Lower leg skin (tissue), 4 donors: ENCODE measurements around the gene LANCL2. TPM values are rescaled to one million over a fixed set of nuclear protein-coding genes. Genes with fewer than 3 reads are reported as not detected.
"Not testable (repeated sequence)": the region's sequence is repeated elsewhere in the genome, so short reads cannot be mapped to it uniquely, and the experiment has no call there.

Experiments used
- DNase-seq, 2 donors: peaks; one replicate each; pipeline ENCODE4 v3.0.0-alpha.2; 2019; ENCODE audit warnings: low spot score in 2 of 2
- H3K4me3 ChIP-seq: fragments of 200-600 bp; sonication (generic); 2 replicates; pipeline ENCODE4 v1.5.1; 2017; ENCODE audit warnings: mild to moderate bottlenecking, low read depth; ENCODE audit not compliant: poor library complexity, severe bottlenecking
- CTCF ChIP-seq, 3 donors: fragments of 450-650 bp; IDR thresholded peaks; one replicate each; pipeline ENCODE4 v1.5.1; 2016; ENCODE audit warnings: antibody characterized with exemption in 3 of 3, mild to moderate bottlenecking in 3 of 3, moderate library complexity in 2 of 3
- POLR2A ChIP-seq, 2 donors: fragments of 450-650 bp; IDR thresholded peaks; one replicate each; pipeline ENCODE4 v1.6.1; 2016 to 2017; ENCODE audit warnings: antibody characterized with exemption in 2 of 2, mild to moderate bottlenecking in 1 of 2, moderate library complexity in 1 of 2
- WGBS, 2 donors: methylation state at CpG; one replicate each; pipeline ENCODE4 v1.1.5; 2018; 5-methylcytosine and 5-hydroxymethylcytosine counted together
- intact Hi-C: fragments of 100-400 bp; cut with DNase I; formaldehyde crosslinking; loops from one replicate; pipeline ENCODE4 v1.15.0; 2023; ENCODE audit warnings: low total_unique reads
- total RNA-seq, 4 donors: library from RNA; depleted of rRNA; stranded (reverse); fragments of >200 nt; gene quantifications; one replicate each; pipeline ENCODE4 v1.1.0, GENCODE V29; 2016

Gene LANCL2
- total RNA-seq, 4 donors from 2014 or later: 7.7 to 13.4 (median 11.4) TPM

DNA sequence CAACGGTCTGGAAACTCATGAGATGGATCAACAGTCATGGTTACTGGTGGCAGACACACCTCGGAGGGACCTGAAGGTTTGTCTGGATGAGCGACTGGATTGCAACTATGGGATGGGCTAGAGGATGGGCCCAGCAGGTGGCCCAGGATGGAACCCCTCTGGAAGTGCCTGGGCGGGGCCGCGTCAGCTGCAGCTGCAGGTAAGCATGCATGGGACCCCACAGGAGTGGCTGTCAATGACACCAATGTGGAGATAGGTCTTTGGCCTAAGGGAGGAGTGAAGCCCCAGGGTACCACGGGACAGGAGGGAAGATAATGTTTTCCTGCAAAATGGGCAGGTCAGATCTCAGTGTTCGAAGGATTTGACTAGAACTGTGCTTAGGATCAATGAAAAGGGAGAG is 103.4 kb downstream of the LANCL2 start:
- no peak for TF ChIP-seq CTCF (IDR thresholded peaks at IDR 0.05)
- TF ChIP-seq POLR2A (IDR thresholded peaks at IDR 0.05): no peak
- intact Hi-C loops: no loop called here
- no peak overlapping the region for H3K4me3 ChIP-seq
- 94 to 96% methylated on average over 8 of the region's 8 CpGs for WGBS, 2 donors
- no peak for DNase-seq

GRCh38 chr7:55469271-55469681 is 104.1 kb downstream of the LANCL2 start:
- H3K4me3 ChIP-seq: no peak overlapping the region
- 76 to 80% methylated on average over 2 of the region's 2 CpGs for WGBS, 2 donors
- DNase-seq: peak in 1 of 2 donors; percentile 29
- no peak for TF ChIP-seq CTCF (IDR thresholded peaks at IDR 0.05)
- no peak for TF ChIP-seq POLR2A (IDR thresholded peaks at IDR 0.05)
- intact Hi-C loops: no loop called here

- WGBS, 2 donors: 56 to 81% methylated on average over 3 of the region's 3 CpGs
- intact Hi-C loops: no loop called here
- TF ChIP-seq POLR2A (IDR thresholded peaks at IDR 0.05) (no peak), CTCF (IDR thresholded peaks at IDR 0.05) (no peak)
- DNase-seq: no peak
- no peak overlapping the region for H3K4me3 ChIP-seq
Observed at GRCh38 chr7:55469721-55470120, 104.6 kb downstream of the LANCL2 start.

- 86 to 92% methylated on average over 2 of the region's 2 CpGs for WGBS, 2 donors
Observed at GRCh38 chr7:55470261-55470660, 105.1 kb downstream of the LANCL2 start.

DNA sequence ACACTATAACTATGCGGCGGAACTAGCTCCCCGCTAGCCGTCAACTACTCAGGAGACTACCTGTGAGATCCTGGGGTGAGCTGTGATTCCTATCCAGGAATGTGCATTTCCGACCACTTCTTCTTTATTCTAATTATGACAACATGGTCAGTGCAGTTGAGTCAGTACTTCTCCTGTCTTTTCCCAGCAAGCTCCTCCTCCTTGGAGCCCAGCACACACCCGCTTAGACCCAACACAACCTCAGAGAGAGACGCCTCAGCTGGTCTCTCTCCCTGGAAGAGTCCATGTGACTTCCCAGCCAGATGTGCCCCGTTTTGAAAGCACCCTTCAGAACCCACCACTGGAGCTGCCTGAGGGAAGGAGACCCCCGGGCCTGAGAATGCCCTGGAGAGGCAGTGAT is 106.5 kb downstream of the LANCL2 start:
- DNase-seq, intact Hi-C loops, H3K4me3 ChIP-seq: not testable (repeated sequence)
- 88 to 90% methylated on average over 4 of the region's 9 CpGs for WGBS, 2 donors

More at GRCh38 chr7:55470261-55470660, 105.1 kb downstream of the LANCL2 start:
- intact Hi-C loops: no loop called here
- DNase-seq: peak in 1 of 2 donors; percentile 7
- no peak for TF ChIP-seq POLR2A (IDR thresholded peaks at IDR 0.05)
- TF ChIP-seq CTCF (IDR thresholded peaks at IDR 0.05): no peak
- H3K4me3 ChIP-seq: no peak overlapping the region

- DNase-seq, intact Hi-C loops, H3K4me3 ChIP-seq: not testable (repeated sequence)
- WGBS, 2 donors: no CpG with 5 or more reads among the region's 14 CpGs
Observed at GRCh38 chr7:55472406-55472805, 107.3 kb downstream of the LANCL2 start.

GRCh38 chr7:55472928-55473725 is 108.0 kb downstream of the LANCL2 start:
- WGBS, 2 donors: 70 to 86% methylated on average over 24 to 25 of the region's 25 CpGs
- peak in 1 of 2 donors; percentile 70 for DNase-seq
- intact Hi-C loops: no loop called here
- no peak for TF ChIP-seq POLR2A (IDR thresholded peaks at IDR 0.05)
- TF ChIP-seq CTCF (IDR thresholded peaks at IDR 0.05): no peak
- no peak overlapping the region for H3K4me3 ChIP-seq
